GM19043 (cell line): Measurements from ENCODE around the gene KIAA2012.
A peak's percentile ranks its signal among the peaks of the same experiment; 100 is the strongest.
"Not testable (repeated sequence)": the region's sequence is repeated elsewhere in the genome, so short reads cannot be mapped to it uniquely, and the experiment has no call there.

ENCODE experiments used
- ATAC-seq: cut with Tn5 transposase; IDR thresholded peaks from one replicate; pipeline ENCODE4 v1.9.1; 2021; ENCODE audit warnings: low read depth; ENCODE audit not compliant: unreplicated experiment

KIAA2012 gene

GRCh38 chr2:202178346-202178958 is 105.4 kb downstream of the KIAA2012 start:
- no peak for ATAC-seq

- ATAC-seq: no peak
Observed at GRCh38 chr2:202184557-202184956, 111.5 kb downstream of the KIAA2012 start.

- no peak for ATAC-seq
Observed at GRCh38 chr2:202185156-202185555, 112.1 kb downstream of the KIAA2012 start.

- no peak for ATAC-seq
Observed at GRCh38 chr2:202186641-202187202, 113.7 kb downstream of the KIAA2012 start.

GRCh38 chr2:202187570-202187969 is 114.5 kb downstream of the KIAA2012 start:
- no peak for ATAC-seq

GRCh38 chr2:202193305-202193704 is 120.2 kb downstream of the KIAA2012 start:
- no peak for ATAC-seq

- no peak for ATAC-seq
Observed at GRCh38 chr2:202193881-202194353, 120.9 kb downstream of the KIAA2012 start.

- no peak for ATAC-seq
Observed at GRCh38 chr2:202194418-202194817, 121.4 kb downstream of the KIAA2012 start.

GRCh38 chr2:202196727-202197126 is 123.7 kb downstream of the KIAA2012 start:
- ATAC-seq: no peak

GRCh38 chr2:202201220-202202160 is 128.4 kb downstream of the KIAA2012 start:
- no peak for ATAC-seq

- ATAC-seq: no peak
Observed at GRCh38 chr2:202203348-202203747, 130.3 kb downstream of the KIAA2012 start.

- ATAC-seq: no peak
Observed at GRCh38 chr2:202204855-202205254, 131.8 kb downstream of the KIAA2012 start.

GRCh38 chr2:202208526-202208925 is 135.5 kb downstream of the KIAA2012 start:
- ATAC-seq: no peak

GRCh38 chr2:202215179-202215578 is 142.1 kb downstream of the KIAA2012 start:
- ATAC-seq: no peak

- no peak for ATAC-seq
Observed at GRCh38 chr2:202221873-202222272, 148.8 kb downstream of the KIAA2012 start.

- ATAC-seq: peak; percentile 20
Observed at GRCh38 chr2:202237787-202238233, 164.8 kb downstream of the KIAA2012 start.

- peak; percentile 97 for ATAC-seq
Observed at GRCh38 chr2:202238234-202239197, 165.5 kb downstream of the KIAA2012 start, which contains the start of gene SUMO1. TSS of gene SUMO1 (minus strand) at chr2:202238597. CDS start at chr2:202238451, 146 bp downstream.

- not testable (repeated sequence) for ATAC-seq
Observed at GRCh38 chr2:202247710-202248109, 174.7 kb downstream of the KIAA2012 start.

GRCh38 chr2:202249521-202250253 is 176.6 kb downstream of the KIAA2012 start:
- no peak for ATAC-seq
